Nephron progenitor cell (in vitro differentiated cells): ENCODE results near the gene TLCD3B.

Experiments
- DNase-seq: peaks from one replicate; pipeline ENCODE4 v3.0.0; 2021
- H3K27ac Mint-ChIP-seq: 2 replicates; pipeline ENCODE4 v1.8.0; 2021; ENCODE audit warnings: mild to moderate bottlenecking, moderate library complexity, mixed read lengths
- H3K27me3 Mint-ChIP-seq: 2 replicates; pipeline ENCODE4 v1.8.0; 2021; ENCODE audit warnings: mild to moderate bottlenecking, low read depth, mixed read lengths; ENCODE audit not compliant: poor library complexity
- H3K36me3 Mint-ChIP-seq: 2 replicates; pipeline ENCODE4 v1.8.0; 2021; ENCODE audit warnings: low read depth, mixed read lengths
- H3K4me1 Mint-ChIP-seq: 2 replicates; pipeline ENCODE4 v1.8.0; 2021; ENCODE audit warnings: mixed read lengths
- H3K4me3 Mint-ChIP-seq: 2 replicates; pipeline ENCODE4 v1.8.0; 2021; ENCODE audit warnings: mild to moderate bottlenecking, moderate library complexity, mixed read lengths
- H3K9me3 Mint-ChIP-seq: 2 replicates; pipeline ENCODE4 v1.8.0; 2021; ENCODE audit warnings: mild to moderate bottlenecking, moderate library complexity, mixed read lengths
- TF ChIP-seq, protein P1 (sequence below): fragments of 200-600 bp; sonication (generic); IDR thresholded peaks from 2 replicates; pipeline ENCODE4 v1.5.0; 2021; ENCODE audit warnings: antibody characterized with exemption

The TLCD3B gene

DNA sequence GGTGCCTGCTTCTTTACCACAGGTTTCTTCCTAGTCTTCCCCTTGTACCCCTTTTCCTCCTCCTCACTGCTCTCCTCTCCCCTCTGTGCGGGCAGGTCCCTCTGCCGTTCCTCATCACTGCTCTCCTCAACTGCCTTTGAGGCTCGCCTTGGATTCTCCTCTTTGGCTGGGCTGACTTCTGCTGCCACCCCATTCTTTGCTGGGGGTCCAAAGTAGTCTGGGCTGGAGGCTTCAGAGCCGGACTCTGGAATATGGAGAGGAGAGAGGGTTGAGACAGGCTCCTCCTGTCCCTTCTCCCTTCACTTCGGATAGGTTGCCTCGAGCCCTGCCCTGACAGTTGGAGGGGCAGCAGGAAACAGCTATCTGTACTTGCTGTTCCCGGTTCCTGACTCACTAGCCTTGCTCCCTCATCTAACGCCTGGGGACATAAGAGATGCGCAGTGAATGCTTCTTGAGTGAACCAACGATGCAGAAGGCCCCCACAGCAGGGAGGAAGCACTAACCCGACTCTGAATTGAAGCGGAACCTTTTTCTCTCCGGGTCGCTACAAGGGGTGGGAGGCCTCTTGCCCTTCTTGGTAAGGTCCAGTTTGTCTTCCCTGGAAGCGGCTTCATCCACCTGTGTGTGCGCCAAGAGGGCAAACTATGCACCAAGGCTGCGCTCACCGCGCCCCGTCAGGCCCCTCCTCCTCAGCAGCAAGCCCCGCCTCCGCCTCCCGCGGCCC lies 36.3 kb downstream of the TLCD3B start:
- peaks cover 3% of the 10 kb centered on the region for H3K27me3 Mint-ChIP-seq
- H3K4me1 Mint-ChIP-seq, result peaks cover 52% of the 10 kb centered on the region
- TF ChIP-seq, protein P1, sequence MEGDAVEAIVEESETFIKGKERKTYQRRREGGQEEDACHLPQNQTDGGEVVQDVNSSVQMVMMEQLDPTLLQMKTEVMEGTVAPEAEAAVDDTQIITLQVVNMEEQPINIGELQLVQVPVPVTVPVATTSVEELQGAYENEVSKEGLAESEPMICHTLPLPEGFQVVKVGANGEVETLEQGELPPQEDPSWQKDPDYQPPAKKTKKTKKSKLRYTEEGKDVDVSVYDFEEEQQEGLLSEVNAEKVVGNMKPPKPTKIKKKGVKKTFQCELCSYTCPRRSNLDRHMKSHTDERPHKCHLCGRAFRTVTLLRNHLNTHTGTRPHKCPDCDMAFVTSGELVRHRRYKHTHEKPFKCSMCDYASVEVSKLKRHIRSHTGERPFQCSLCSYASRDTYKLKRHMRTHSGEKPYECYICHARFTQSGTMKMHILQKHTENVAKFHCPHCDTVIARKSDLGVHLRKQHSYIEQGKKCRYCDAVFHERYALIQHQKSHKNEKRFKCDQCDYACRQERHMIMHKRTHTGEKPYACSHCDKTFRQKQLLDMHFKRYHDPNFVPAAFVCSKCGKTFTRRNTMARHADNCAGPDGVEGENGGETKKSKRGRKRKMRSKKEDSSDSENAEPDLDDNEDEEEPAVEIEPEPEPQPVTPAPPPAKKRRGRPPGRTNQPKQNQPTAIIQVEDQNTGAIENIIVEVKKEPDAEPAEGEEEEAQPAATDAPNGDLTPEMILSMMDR, result no peak
- H3K27ac Mint-ChIP-seq, result no peak overlapping the region
- peak; percentile 61 for DNase-seq
- H3K4me3 Mint-ChIP-seq, result peak overlapping the region; percentile 98
- no peaks in the 10 kb centered on the region for H3K9me3 Mint-ChIP-seq
- peaks cover 36% of the 10 kb centered on the region for H3K36me3 Mint-ChIP-seq

DNA sequence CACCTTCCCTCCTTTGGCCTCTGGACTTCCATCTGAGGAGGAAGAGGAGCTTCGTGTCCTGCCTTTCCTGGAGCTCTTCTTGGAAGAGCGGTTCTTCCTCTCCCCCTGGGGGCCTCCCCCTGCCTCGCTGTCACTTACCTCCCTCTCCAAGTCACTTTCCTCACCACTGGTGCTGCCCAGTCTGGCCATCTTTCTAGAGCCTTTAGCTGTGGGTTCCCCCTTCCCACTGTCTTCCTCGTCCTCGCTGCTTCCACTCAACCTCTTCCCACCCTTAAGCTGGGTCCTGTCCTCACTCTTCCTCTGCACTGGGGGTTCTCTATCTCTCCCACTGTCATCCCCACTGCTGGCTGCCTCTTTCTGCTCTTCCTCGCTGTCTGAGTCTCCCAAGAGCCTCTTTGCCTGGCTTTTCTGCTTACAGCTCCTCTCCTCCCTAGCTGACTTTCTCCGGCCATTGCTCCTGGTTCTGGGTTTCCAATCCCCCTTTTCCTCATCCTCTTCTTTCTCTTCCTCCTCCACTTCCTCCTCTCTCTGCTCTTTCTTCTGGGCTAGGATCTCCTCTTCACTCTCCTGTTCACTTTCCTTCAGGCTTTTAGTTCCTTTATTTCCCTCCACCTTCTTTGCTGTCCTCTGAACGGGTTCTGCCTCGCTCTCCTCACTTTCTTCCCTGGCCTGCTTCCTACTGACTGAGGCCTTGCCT lies 37.0 kb downstream of the TLCD3B start:
- no peak overlapping the region for H3K27ac Mint-ChIP-seq
- H3K4me3 Mint-ChIP-seq, result peak overlapping the region; percentile 98
- H3K4me1 Mint-ChIP-seq, result peaks cover 54% of the 10 kb centered on the region
- peaks cover 43% of the 10 kb centered on the region for H3K36me3 Mint-ChIP-seq
- H3K9me3 Mint-ChIP-seq, result no peaks in the 10 kb centered on the region
- H3K27me3 Mint-ChIP-seq, result peaks cover 3% of the 10 kb centered on the region
- DNase-seq, result no peak
- TF ChIP-seq, protein P1, result no peak

DNA sequence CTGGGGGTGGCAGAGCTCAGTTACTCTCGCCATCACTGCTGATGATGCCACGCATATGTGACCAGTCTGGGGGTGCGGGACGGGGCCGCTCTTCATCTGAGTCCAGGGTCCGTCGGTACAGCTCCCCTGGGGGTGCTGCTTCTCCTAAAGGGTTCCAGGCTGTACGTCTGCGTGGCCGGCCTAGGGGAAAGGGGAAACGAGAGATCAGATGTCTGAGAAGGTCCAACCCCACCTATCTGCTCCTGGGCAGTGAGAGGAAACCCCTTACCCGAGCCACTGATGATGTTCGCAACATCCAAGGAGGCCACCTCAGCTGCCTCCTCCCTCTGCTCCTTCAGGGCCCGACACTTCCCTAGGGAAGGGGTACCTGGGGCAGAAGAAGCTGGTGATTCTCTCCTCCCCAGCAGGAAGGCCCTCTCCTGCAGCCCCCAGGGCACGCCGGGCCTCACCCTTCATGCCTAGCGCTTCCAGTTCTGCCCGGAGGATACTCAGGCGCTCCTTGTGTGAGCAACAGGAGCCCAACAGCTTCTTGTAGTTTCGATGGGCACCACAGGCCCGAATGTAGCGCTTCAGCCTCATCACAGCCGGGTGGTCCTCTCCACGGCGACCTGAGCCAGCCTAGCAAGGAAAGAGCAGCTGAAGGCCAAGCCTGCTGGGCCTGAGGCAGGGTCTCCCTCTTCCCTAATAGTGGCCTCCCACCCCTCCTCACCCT lies 37.7 kb downstream of the TLCD3B start:
- no peak overlapping the region for H3K27ac Mint-ChIP-seq
- no peak for DNase-seq
- peaks cover 43% of the 10 kb centered on the region for H3K36me3 Mint-ChIP-seq
- H3K9me3 Mint-ChIP-seq, result no peaks in the 10 kb centered on the region
- TF ChIP-seq, protein P1, result no peak
- H3K27me3 Mint-ChIP-seq, result peaks cover 3% of the 10 kb centered on the region
- peaks cover 61% of the 10 kb centered on the region for H3K4me1 Mint-ChIP-seq
- no peak overlapping the region for H3K4me3 Mint-ChIP-seq

DNA sequence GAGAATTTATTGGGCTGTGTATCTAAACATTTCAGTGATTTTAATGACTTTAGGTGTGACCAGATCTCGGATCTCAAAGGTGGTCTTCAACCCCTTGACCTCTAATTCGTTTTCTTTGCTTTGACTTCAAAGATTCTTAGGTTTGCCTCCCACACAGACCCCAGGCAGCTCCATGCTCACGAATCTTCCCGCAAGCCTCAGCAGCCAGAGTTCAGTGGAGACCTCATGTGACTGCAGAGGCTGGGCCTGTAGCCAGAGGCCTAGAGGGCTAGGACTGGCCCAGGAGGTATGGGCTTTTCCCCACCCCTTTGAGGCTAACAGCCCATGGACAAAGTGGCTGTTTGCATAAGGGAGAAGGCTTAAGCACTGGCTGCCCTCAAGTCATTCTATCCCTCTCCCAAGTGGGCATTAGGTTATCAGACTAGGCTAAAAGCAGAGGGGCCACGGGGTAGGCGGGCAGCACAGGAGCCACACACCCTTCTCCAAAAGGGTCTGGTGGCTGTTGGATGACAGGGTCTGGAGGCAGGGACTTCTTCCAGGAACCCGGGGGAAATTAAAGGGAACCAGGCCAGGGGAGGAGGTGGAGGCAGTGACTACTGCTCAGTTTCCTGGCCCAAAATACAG lies 38.6 kb downstream of the TLCD3B start:
- peak overlapping the region; percentile 89 for H3K27ac Mint-ChIP-seq
- peaks cover 3% of the 10 kb centered on the region for H3K27me3 Mint-ChIP-seq
- peak overlapping the region; percentile 30 for H3K4me3 Mint-ChIP-seq
- H3K36me3 Mint-ChIP-seq, result peaks cover 40% of the 10 kb centered on the region
- H3K9me3 Mint-ChIP-seq, result no peaks in the 10 kb centered on the region
- DNase-seq, result no peak
- H3K4me1 Mint-ChIP-seq, result peaks cover 68% of the 10 kb centered on the region
- TF ChIP-seq, protein P1, result no peak

DNA sequence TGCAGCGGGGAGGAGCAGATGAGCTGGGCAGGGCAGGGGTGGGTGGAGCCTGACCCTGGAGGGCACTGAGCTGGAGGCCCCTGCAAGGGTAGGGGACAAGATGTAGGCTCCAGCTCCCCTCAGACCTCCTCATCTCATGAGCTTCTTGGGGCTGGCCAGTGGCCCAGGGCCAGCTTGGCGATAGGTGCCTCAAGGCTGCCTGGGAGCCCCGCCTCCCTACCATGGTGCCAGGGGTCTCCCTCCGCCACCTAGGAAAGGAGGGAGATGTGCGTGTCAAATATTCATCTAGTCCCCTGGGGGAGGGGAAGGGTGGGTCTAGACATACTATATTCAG lies 39.5 kb downstream of the TLCD3B start:
- no peaks in the 10 kb centered on the region for H3K9me3 Mint-ChIP-seq
- no peak for DNase-seq
- H3K27ac Mint-ChIP-seq, result peak overlapping the region; percentile 89
- TF ChIP-seq, protein P1, result no peak
- no peak overlapping the region for H3K4me3 Mint-ChIP-seq
- H3K27me3 Mint-ChIP-seq, result peaks cover under 1% of the 10 kb centered on the region
- peaks cover 41% of the 10 kb centered on the region for H3K36me3 Mint-ChIP-seq
- peaks cover 65% of the 10 kb centered on the region for H3K4me1 Mint-ChIP-seq
